PC-3 (cell line): Measurements from ENCODE around the gene CDH6. TPM values are rescaled to one million over a fixed set of nuclear protein-coding genes. Genes with fewer than 3 reads are reported as not detected.

Experiments used
- ATAC-seq: fragments of 200-7000 bp; cut with Tn5 transposase; 2 replicates; pipeline ENCODE4 v1.9.1; 2020; ENCODE audit warnings: mild to moderate bottlenecking, moderate library complexity
- BruUV-seq: library from RNA; stranded (reverse); fragments of 400-500 nt; replicated peaks from 2 replicates; lab custom pipeline; 2021; lab: Mats Ljungman, UMichigan
- CTCF ChIA-PET: fragments of 300-600 bp; sonication (Branson Sonifier 250); formaldehyde crosslinking; loops from one replicate; lab custom pipeline; 2022; ENCODE audit warnings: antibody characterized with exemption; lab: Charles Lee
- POLR2A ChIA-PET: fragments of 300-600 bp; sonication (Branson Sonifier 250); formaldehyde crosslinking; loops from one replicate; lab custom pipeline; 2022; ENCODE audit warnings: antibody characterized with exemption; ENCODE audit not compliant: unreplicated experiment; lab: Charles Lee
- DNase-seq: peaks from one replicate; pipeline ENCODE4 v3.0.0-alpha.2; 2015
- H2AFZ ChIP-seq: fragments of 300-600 bp; sonication (generic); 2 replicates; pipeline ENCODE4 v1.6.0; 2016; ENCODE audit warnings: antibody characterized with exemption, low read length
- H3F3A ChIP-seq: fragments of 300-600 bp; sonication (generic); one replicate; pipeline ENCODE4 v1.6.0; 2017; ENCODE audit warnings: antibody characterized with exemption, low read length, control low read depth, mild to moderate bottlenecking; ENCODE audit not compliant: unreplicated experiment
- H3K27ac ChIP-seq: fragments of 300-600 bp; sonication (generic); 2 replicates; pipeline ENCODE4 v1.5.1; 2016; ENCODE audit warnings: mild to moderate bottlenecking, low read length
- H3K27me3 ChIP-seq: fragments of 300-600 bp; sonication (generic); 2 replicates; pipeline ENCODE4 v1.6.1; 2016; ENCODE audit warnings: low read length, mixed read lengths
- H3K36me3 ChIP-seq: fragments of 300-600 bp; sonication (generic); 2 replicates; pipeline ENCODE4 v1.6.1; 2016; ENCODE audit warnings: low read depth, mixed run types, low read length, mixed read lengths
- H3K4me1 ChIP-seq: fragments of 300-600 bp; sonication (generic); 2 replicates; pipeline ENCODE4 v1.5.1; 2016; ENCODE audit warnings: low read length; ENCODE audit not compliant: insufficient read depth
- H3K4me2 ChIP-seq: fragments of 300-600 bp; sonication (generic); 2 replicates; pipeline ENCODE4 v1.6.0; 2016; ENCODE audit warnings: low read length
- H3K4me3 ChIP-seq: fragments of 300-600 bp; sonication (generic); 2 replicates; pipeline ENCODE4 v1.5.1; 2016; ENCODE audit warnings: mild to moderate bottlenecking, low read length, mixed read lengths
- H3K79me2 ChIP-seq: fragments of 300-600 bp; sonication (generic); 2 replicates; pipeline ENCODE4 v1.6.1; 2017; ENCODE audit warnings: low read length, mixed read lengths
- H3K9ac ChIP-seq: fragments of 300-600 bp; sonication (generic); 2 replicates; pipeline ENCODE4 v1.6.0; 2016; ENCODE audit warnings: mild to moderate bottlenecking, low read length
- H3K9me2 ChIP-seq: fragments of 300-600 bp; sonication (generic); replicated peaks from 2 replicates; pipeline ENCODE4 v1.6.1; 2016; ENCODE audit warnings: mixed run types, low read length, mixed read lengths
- H3K9me3 ChIP-seq: fragments of 300-600 bp; sonication (generic); 2 replicates; pipeline ENCODE4 v1.6.1; 2016; ENCODE audit warnings: low read length, mixed read lengths
- H4K20me1 ChIP-seq: fragments of 300-600 bp; sonication (generic); 2 replicates; pipeline ENCODE4 v1.6.1; 2016; ENCODE audit warnings: low read length, mixed read lengths
- CTCF ChIP-seq: fragments of 300-600 bp; sonication (generic); conservative IDR thresholded peaks from 2 replicates; pipeline ENCODE4 v1.5.1; 2017; ENCODE audit warnings: antibody characterized with exemption, low read depth, mild to moderate bottlenecking, low read length
- EZH2 ChIP-seq: fragments of 300-600 bp; sonication (generic); IDR thresholded peaks from one replicate; pipeline ENCODE4 v1.6.1; 2017; ENCODE audit warnings: antibody characterized with exemption, mild to moderate bottlenecking, low read length; ENCODE audit not compliant: unreplicated experiment
- EZH2phosphoT487 ChIP-seq: fragments of 300-600 bp; sonication (generic); IDR thresholded peaks from 2 replicates; pipeline ENCODE4 v1.6.1; 2018; ENCODE audit warnings: mild to moderate bottlenecking, antibody characterized with exemption, low read length, borderline replicate concordance
- intact Hi-C: fragments of 100-400 bp; cut with micrococcal nuclease; formaldehyde crosslinking; loops from 2 replicates; pipeline ENCODE4 v1.9.0; 2023
- total RNA-seq: library from RNA; depleted of rRNA; stranded (reverse); fragments of >200 nt; gene quantifications from 2 replicates; pipeline ENCODE4 v1.2.3, GENCODE V29; 2014

CDH6 gene
- total RNA-seq, 1 experiment from 2014 or later, result 1.9 TPM

GRCh38 chr5:31236339-31236738 lies 42.9 kb downstream of the CDH6 start:
- CTCF ChIA-PET, result no interaction called here
- TF ChIP-seq EZH2phosphoT487 (no peak), CTCF (no peak), EZH2 (no peak)
- POLR2A ChIA-PET, result no interaction called here
- Histone ChIP-seq H3K9me2 (no peaks in the 10 kb centered on the region), H3F3A (no peaks in the 10 kb centered on the region), H3K9ac (no peak overlapping the region), H3K27ac (no peak overlapping the region), H3K27me3 (no peaks in the 10 kb centered on the region), H3K79me2 (no peaks in the 10 kb centered on the region), H3K36me3 (no peaks in the 10 kb centered on the region), H3K9me3 (no peaks in the 10 kb centered on the region), H2AFZ (no peak overlapping the region), H3K4me2 (no peak overlapping the region), H3K4me1 (no peaks in the 10 kb centered on the region), H4K20me1 (no peaks in the 10 kb centered on the region), H3K4me3 (no peak overlapping the region)
- intact Hi-C loops, result no loop called here
- ATAC-seq, result no peak
- BruUV-seq, result no TSS peak
- DNase-seq, result no peak

GRCh38 chr5:31237174-31237573 lies 43.7 kb downstream of the CDH6 start:
- Histone ChIP-seq H3K9me2 (no peaks in the 10 kb centered on the region), H3K4me1 (no peaks in the 10 kb centered on the region), H3K4me3 (no peak overlapping the region), H3K36me3 (no peaks in the 10 kb centered on the region), H3K27me3 (no peaks in the 10 kb centered on the region), H3K27ac (no peak overlapping the region), H2AFZ (no peak overlapping the region), H3F3A (no peaks in the 10 kb centered on the region), H3K4me2 (no peak overlapping the region), H3K9ac (no peak overlapping the region), H3K9me3 (no peaks in the 10 kb centered on the region), H3K79me2 (no peaks in the 10 kb centered on the region), H4K20me1 (no peaks in the 10 kb centered on the region)
- CTCF ChIA-PET, result no interaction called here
- ATAC-seq, result no peak; the same call in 1 of the 2 replicates
- DNase-seq, result peak; percentile 14
- TF ChIP-seq EZH2 (no peak), EZH2phosphoT487 (no peak), CTCF (peak; percentile 27; the same call in 1 of the 2 replicates)
- intact Hi-C loops, result no loop called here
- BruUV-seq, result no TSS peak
- POLR2A ChIA-PET, result no interaction called here

GRCh38 chr5:31238497-31238896 lies 45.0 kb downstream of the CDH6 start:
- TF ChIP-seq CTCF (no peak), EZH2 (no peak), EZH2phosphoT487 (no peak)
- Histone ChIP-seq H3K4me3 (no peak overlapping the region), H3K36me3 (no peaks in the 10 kb centered on the region), H3K27me3 (no peaks in the 10 kb centered on the region), H3K27ac (no peak overlapping the region), H3K9ac (no peak overlapping the region), H3K79me2 (no peaks in the 10 kb centered on the region), H3F3A (no peaks in the 10 kb centered on the region), H3K4me2 (no peak overlapping the region), H2AFZ (no peak overlapping the region), H3K4me1 (no peaks in the 10 kb centered on the region), H4K20me1 (no peaks in the 10 kb centered on the region), H3K9me2 (no peaks in the 10 kb centered on the region), H3K9me3 (no peaks in the 10 kb centered on the region)
- CTCF ChIA-PET, result no interaction called here
- POLR2A ChIA-PET, result no interaction called here
- no TSS peak for BruUV-seq
- DNase-seq (no peak), ATAC-seq (no peak)
- intact Hi-C loops, result no loop called here
